ENCODE data around the gene LRRC4C. TPM values are rescaled to one million over a fixed set of nuclear protein-coding genes. Genes with fewer than 3 reads are reported as not detected.

The LRRC4C gene
- total and polyA plus RNA-seq, 2 experiments from 2014 or later, result 0.35 to 1.1 TPM

GRCh38 chr11:40797981-40798380 is 661.5 kb downstream of the LRRC4C start (continued):
- TF ChIP-seq ETS1 (IDR thresholded peaks at IDR 0.05) (no peak), EZH2 (IDR thresholded peaks at IDR 0.05; ENCODE audit: low read depth, unreplicated experiment) (no peak), CREB1 (CRISPR knock-in tag; IDR thresholded peaks at IDR 0.05; ENCODE audit: low read depth) (no peak), NANOG (IDR thresholded peaks at IDR 0.05; ENCODE audit: borderline replicate concordance) (no peak), EZH2phosphoT487 (IDR thresholded peaks at IDR 0.05; ENCODE audit: unreplicated experiment) (no peak), ZNF114 (CRISPR knock-in tag; IDR thresholded peaks at IDR 0.05) (no peak), POLR2AphosphoS5 (IDR thresholded peaks at IDR 0.05; ENCODE audit: low read depth) (no peak), CTCF (conservative IDR thresholded peaks at IDR 0.05; ENCODE audit: low read depth in 2 of 2) (no peak)

DNA sequence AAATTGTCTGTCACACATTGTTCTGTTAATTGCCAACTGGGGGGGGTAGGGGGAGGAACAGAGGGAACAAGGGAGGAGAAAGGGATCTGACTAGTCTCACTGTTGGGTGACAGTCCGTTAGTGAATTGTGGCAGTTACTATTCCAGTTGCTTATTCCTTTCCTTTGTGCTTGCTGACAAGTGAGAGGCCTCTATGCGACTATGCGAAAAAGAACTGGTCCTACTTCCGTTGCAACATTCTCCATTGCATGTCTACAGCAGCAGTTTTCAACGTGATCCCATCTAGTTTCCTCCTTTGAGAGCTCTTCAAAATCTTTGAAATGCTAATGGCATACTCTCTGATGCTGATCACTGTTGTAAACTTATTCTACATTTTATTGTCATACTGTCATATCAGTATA is 672.2 kb downstream of the LRRC4C start:
- no peak overlapping the region for H3K4me3 ChIP-seq
- no peak overlapping the region for H3K4me3 Mint-ChIP-seq
- peaks cover 13% of the 10 kb centered on the region for H3K4me1 ChIP-seq (ENCODE audit: insufficient read depth)
- no peaks in the 10 kb centered on the region for H3K27me3 ChIP-seq (ENCODE audit: insufficient read depth)
- ATAC-seq (peak; percentile 37; the same call in 1 of the 3 replicates), DNase-seq (ENCODE audit: low spot score) (peak; percentile 37)
- H3K4me2 ChIP-seq, result peak overlapping the region; percentile 46
- H3K27ac ChIP-seq (ENCODE audit: low read depth), result no peak overlapping the region
- H3K27ac Mint-ChIP-seq, result peak overlapping the region; percentile 37; the same call in 1 of the 2 replicates
- H4K20me1 ChIP-seq (replicated peaks; ENCODE audit: insufficient read depth), result no peaks in the 10 kb centered on the region
- H3F3A ChIP-seq (replicated peaks; ENCODE audit: low read depth), result no peaks in the 10 kb centered on the region
- H3K9me3 Mint-ChIP-seq, result no peaks in the 10 kb centered on the region
- H3K4me1 Mint-ChIP-seq, result peaks cover 19% of the 10 kb centered on the region
- no peaks in the 10 kb centered on the region for H3K36me3 ChIP-seq (ENCODE audit: insufficient read depth)
- H3K79me2 ChIP-seq (replicated peaks; ENCODE audit: insufficient read depth), result no peaks in the 10 kb centered on the region
- no peaks in the 10 kb centered on the region for H3K36me3 Mint-ChIP-seq (ENCODE audit: low read depth)
- no peaks in the 10 kb centered on the region for H3K27me3 Mint-ChIP-seq (ENCODE audit: insufficient read depth, low read depth, poor library complexity)
- H2AFZ ChIP-seq, result no peak overlapping the region
- H3K9me2 ChIP-seq (ENCODE audit: insufficient read depth), result no peaks in the 10 kb centered on the region
- TF ChIP-seq REST (IDR thresholded peaks at IDR 0.05; ENCODE audit: unreplicated experiment) (no peak), ZNF331 (CRISPR knock-in tag; IDR thresholded peaks at IDR 0.05; ENCODE audit: low read depth) (no peak), ZNF462 (CRISPR knock-in tag; IDR thresholded peaks at IDR 0.05) (no peak), EZH2phosphoT487 (IDR thresholded peaks at IDR 0.05; ENCODE audit: unreplicated experiment) (no peak), JUNB (IDR thresholded peaks at IDR 0.05; ENCODE audit: unreplicated experiment) (no peak), EZH2 (IDR thresholded peaks at IDR 0.05; ENCODE audit: low read depth, unreplicated experiment) (no peak), ZNF114 (CRISPR knock-in tag; IDR thresholded peaks at IDR 0.05) (no peak), POLR2AphosphoS5 (IDR thresholded peaks at IDR 0.05; ENCODE audit: low read depth) (no peak), CREB1 (CRISPR knock-in tag; IDR thresholded peaks at IDR 0.05; ENCODE audit: low read depth) (no peak), STAT1 (IDR thresholded peaks at IDR 0.05; ENCODE audit: unreplicated experiment) (no peak)

Measured in GM23338 (cell line).